GM12874 (cell line): Measurements from ENCODE around the gene NCDN.

Experiments used
- CTCF ChIP-seq: IDR thresholded peaks from 2 replicates; pipeline ENCODE4 v1.5.1; 2011; ENCODE audit warnings: low read depth, mild to moderate bottlenecking, control low read depth, low read length, moderate library complexity; ENCODE audit not compliant: insufficient read depth

Gene NCDN

GRCh38 chr1:35530168-35530567 is 27.4 kb upstream of the NCDN start:
- no peak for TF ChIP-seq CTCF

- TF ChIP-seq CTCF, result no peak
Measured at GRCh38 chr1:35530946-35531345, 26.7 kb upstream of the NCDN start.

- TF ChIP-seq CTCF, result no peak
Measured at GRCh38 chr1:35531368-35531767, 26.2 kb upstream of the NCDN start.

GRCh38 chr1:35532497-35533223 is 24.9 kb upstream of the NCDN start:
- no peak for TF ChIP-seq CTCF

GRCh38 chr1:35533586-35533985 is 24.0 kb upstream of the NCDN start:
- no peak for TF ChIP-seq CTCF

- TF ChIP-seq CTCF, result no peak
Measured at GRCh38 chr1:35535243-35535642, 22.4 kb upstream of the NCDN start.

- TF ChIP-seq CTCF, result no peak
Measured at GRCh38 chr1:35536556-35537162, 20.9 kb upstream of the NCDN start.
